Gastroesophageal sphincter (tissue), 4 donors: Measurements from ENCODE around the gene OR51E1. TPM values are rescaled to one million over a fixed set of nuclear protein-coding genes. Genes with fewer than 3 reads are reported as not detected.

Experiments
- ATAC-seq: fragments of 150-250 bp; one replicate; pipeline ENCODE4 v1.9.1; 2016; ENCODE audit warnings: mild to moderate bottlenecking, moderate library complexity
- H3K27ac ChIP-seq, 4 donors: fragments of 200-600 bp; sonication (generic) in 3 of 4; 1 replicate in 3 of 4; 2 replicates in 1 of 4; pipeline ENCODE4 v1.5.1; 2016 to 2019
- H3K27me3 ChIP-seq: fragments of 200-600 bp; sonication (generic); one replicate; pipeline ENCODE4 v1.5.1; 2019
- H3K36me3 ChIP-seq, 2 donors: fragments of 200-600 bp; sonication (generic); one replicate each; pipeline ENCODE4 v1.5.1; 2019; ENCODE audit warnings: control low read depth in 1 of 2
- H3K4me1 ChIP-seq, 3 donors: fragments of 200-600 bp; sonication (generic); 1 replicate in 2 of 3; 2 replicates in 1 of 3; pipeline ENCODE4 v1.5.1; 2016 to 2019; ENCODE audit warnings: control low read depth in 2 of 3
- H3K4me3 ChIP-seq, 2 donors: fragments of 200-600 bp; sonication (generic); one replicate each; pipeline ENCODE4 v1.5.1; 2019; ENCODE audit warnings: mild to moderate bottlenecking in 1 of 2, moderate library complexity in 1 of 2
- H3K9me3 ChIP-seq, 3 donors: fragments of 200-600 bp; sonication (generic); one replicate each; pipeline ENCODE4 v1.5.1; 2017 to 2019; ENCODE audit warnings: control low read depth in 2 of 3
- EP300 ChIP-seq: sonication (generic); formaldehyde crosslinking; IDR thresholded peaks from one replicate; pipeline ENCODE4 v1.6.1; 2017; ENCODE audit warnings: antibody characterized with exemption, mild to moderate bottlenecking
- POLR2A ChIP-seq, 2 donors: fragments of 450-650 bp; IDR thresholded peaks; one replicate each; pipeline ENCODE4 v1.6.1; 2017; ENCODE audit warnings: antibody characterized with exemption in 2 of 2, mild to moderate bottlenecking in 2 of 2, moderate library complexity in 1 of 2
- POLR2AphosphoS5 ChIP-seq: sonication (generic); formaldehyde crosslinking; IDR thresholded peaks from one replicate; pipeline ENCODE4 v1.6.1; 2017; ENCODE audit warnings: antibody characterized with exemption
- WGBS, 2 donors: methylation state at CpG; one replicate each; pipeline ENCODE4 v1.1.5; 2018; ENCODE audit warnings: low coverage in 1 of 2; 5-methylcytosine and 5-hydroxymethylcytosine counted together
- total RNA-seq, 4 donors: library from RNA; depleted of rRNA; stranded (reverse); fragments of >200 nt; gene quantifications; one replicate each; pipeline ENCODE4 v1.1.0, GENCODE V29; 2016
- TF ChIP-seq, protein P1 (sequence below), 4 experiments: fragments of 200-600 bp in 2 of 4; fragments of 450-650 bp in 2 of 4; sonication (generic) in 1 of 4; IDR thresholded peaks; one replicate each; pipeline ENCODE4 v1.5.1; 2017 to 2019; ENCODE audit warnings: antibody characterized with exemption in 4 of 4, mild to moderate bottlenecking in 2 of 4, moderate library complexity in 2 of 4

OR51E1 gene
- total RNA-seq, 4 donors from 2014 or later = 0.27 to 0.78 (median 0.65) TPM

DNA sequence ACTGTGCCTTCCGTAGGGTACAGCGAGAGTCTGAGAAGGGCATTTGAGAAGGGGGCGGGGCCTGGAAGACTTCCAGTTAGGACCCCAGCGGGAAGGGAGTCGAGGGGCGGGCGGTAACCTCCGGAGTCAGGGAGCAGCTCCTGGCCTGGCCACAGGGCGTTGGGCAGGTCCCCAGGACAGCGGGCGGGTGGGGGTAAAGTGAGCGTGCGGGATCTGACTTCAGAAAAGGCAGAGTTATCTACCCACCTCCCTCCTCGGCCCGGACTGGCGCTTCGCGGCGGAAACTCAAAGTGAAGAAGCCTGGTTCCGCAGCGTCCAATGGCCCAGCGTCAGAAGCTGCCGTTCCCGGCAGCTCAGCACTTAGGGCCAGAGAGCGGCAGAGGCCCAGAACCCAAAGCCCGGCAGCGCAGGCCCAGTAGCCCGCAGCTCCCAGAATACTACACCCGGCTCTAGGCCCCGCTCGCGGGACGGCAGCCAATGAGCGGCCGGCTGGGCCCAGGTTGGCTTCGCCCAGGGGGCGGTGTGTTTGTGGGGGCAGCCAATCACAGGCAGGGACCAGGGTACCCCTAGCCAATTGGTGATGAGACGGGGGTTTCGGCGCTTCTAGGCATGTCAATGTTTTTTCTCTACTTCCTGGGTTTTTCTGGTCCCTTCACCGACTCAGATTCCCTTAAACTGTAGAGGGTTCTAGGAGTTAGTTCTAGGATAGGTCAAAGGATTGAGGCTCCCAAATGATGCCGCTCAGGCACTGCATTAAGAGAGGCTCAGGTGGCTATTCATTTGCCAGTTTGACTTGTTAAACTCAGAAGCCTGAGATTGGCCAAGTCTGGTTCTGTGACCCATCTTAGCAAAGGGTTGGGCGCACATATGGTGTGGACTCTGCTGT lies 35.8 kb upstream of the OR51E1 start, which contains the start of gene TRIM68:
Gene TRIM68, minus strand, starts transcription at position 451 of the 886 bp plus-strand sequence. CDS start 2,727 bp downstream, outside the sequence.
- peaks cover 0 to 24% (median 8%) of the 10 kb centered on the region in 3 donors for H3K4me1 ChIP-seq
- ATAC-seq = peak; percentile 100
- no peaks in the 10 kb centered on the region for H3K9me3 ChIP-seq
- TF ChIP-seq, protein P1, sequence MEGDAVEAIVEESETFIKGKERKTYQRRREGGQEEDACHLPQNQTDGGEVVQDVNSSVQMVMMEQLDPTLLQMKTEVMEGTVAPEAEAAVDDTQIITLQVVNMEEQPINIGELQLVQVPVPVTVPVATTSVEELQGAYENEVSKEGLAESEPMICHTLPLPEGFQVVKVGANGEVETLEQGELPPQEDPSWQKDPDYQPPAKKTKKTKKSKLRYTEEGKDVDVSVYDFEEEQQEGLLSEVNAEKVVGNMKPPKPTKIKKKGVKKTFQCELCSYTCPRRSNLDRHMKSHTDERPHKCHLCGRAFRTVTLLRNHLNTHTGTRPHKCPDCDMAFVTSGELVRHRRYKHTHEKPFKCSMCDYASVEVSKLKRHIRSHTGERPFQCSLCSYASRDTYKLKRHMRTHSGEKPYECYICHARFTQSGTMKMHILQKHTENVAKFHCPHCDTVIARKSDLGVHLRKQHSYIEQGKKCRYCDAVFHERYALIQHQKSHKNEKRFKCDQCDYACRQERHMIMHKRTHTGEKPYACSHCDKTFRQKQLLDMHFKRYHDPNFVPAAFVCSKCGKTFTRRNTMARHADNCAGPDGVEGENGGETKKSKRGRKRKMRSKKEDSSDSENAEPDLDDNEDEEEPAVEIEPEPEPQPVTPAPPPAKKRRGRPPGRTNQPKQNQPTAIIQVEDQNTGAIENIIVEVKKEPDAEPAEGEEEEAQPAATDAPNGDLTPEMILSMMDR (IDR thresholded peaks at IDR 0.05) = peak in 3 of 4 experiments; percentile 20 to 23 (median 21)
- TF ChIP-seq EP300 (no peak), POLR2A (IDR thresholded peaks at IDR 0.05) (peak; percentile 63 to 65), POLR2AphosphoS5 (peak; percentile 54)
- peak within 1 kb of the TSS; percentile 81 to 95 (median 90) for H3K27ac ChIP-seq
- H3K36me3 ChIP-seq = peaks cover 0 to 25% of the 10 kb centered on the region in 2 donors
- H3K27me3 ChIP-seq = no peaks in the 10 kb centered on the region
- 0 to 50% methylated on average over 2 to 15 of the region's 43 CpGs for WGBS, 2 donors
- H3K4me3 ChIP-seq = peak within 1 kb of the TSS; percentile 61

DNA sequence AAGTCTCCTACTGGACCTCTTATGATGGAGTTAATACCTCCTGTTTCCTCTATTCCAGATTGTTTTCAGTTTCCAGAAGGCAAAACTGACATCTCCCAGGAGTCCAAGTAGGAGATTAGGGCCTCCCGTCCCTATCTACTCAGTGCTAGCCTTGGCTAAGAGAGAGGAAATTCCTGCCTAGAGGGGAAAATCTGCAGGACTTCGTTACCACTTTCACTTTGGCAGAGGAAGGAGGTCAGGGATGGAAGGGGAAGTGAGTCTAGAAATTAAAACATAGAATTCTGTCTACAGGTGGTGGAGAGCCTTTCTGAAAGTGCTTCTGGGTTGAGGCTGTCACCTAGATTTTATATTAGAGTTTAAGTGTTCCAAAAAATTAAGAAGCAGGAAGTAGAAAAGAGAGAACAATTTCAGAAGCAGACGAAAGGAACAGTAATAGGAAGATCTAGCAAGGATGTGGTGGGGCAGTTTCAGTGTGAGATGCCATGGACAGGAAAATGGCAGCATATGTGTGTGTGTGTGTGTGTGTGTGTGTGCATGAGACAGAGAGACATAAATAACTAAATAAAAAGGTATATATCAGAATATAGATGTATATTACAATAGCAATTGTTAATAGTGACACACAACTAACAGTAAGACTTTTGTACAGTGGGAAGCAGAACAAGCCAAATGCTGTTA lies 33.4 kb upstream of the OR51E1 start:
- 25 to 49% methylated on average over 2 to 3 of the region's 3 CpGs for WGBS, 2 donors
- TF ChIP-seq, protein P1 (IDR thresholded peaks at IDR 0.05) = no peak
- TF ChIP-seq EP300 (no peak), POLR2AphosphoS5 (no peak), POLR2A (IDR thresholded peaks at IDR 0.05) (no peak)
- Histone ChIP-seq H3K4me3 (peak overlapping the region in 1 of 2 donors; percentile 0), H3K9me3 (no peaks in the 10 kb centered on the region), H3K4me1 (peaks cover 0 to 24% (median 8%) of the 10 kb centered on the region in 3 donors), H3K36me3 (peaks cover 0 to under 1% of the 10 kb centered on the region in 2 donors), H3K27ac (peak overlapping the region in 2 of 4 donors; percentile 3 to 6), H3K27me3 (no peaks in the 10 kb centered on the region)
- no peak for ATAC-seq

DNA sequence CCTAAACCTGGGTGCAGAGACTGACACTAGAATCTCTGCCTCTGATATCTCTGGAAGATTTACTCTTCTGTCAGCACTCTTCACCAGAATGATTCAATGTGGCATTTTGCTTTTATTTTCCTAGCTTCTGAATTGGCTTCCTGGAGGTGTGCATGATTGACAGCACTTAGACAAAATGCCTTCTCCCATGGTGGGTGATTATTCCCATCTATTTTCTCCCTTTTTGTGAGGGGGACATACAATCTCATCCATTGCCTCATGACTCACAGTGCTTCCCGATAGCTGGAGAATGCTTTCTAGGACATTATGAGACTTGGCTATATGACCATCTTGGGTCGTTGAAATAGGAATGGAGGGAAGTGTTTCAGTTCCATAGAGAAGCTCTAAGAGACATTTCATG lies 31.8 kb upstream of the OR51E1 start:
- H3K27me3 ChIP-seq = peaks cover 4% of the 10 kb centered on the region
- no peak for ATAC-seq
- H3K36me3 ChIP-seq = no peaks in the 10 kb centered on the region
- no peak overlapping the region for H3K4me3 ChIP-seq
- 71 to 100% methylated on average over 1 of the region's 2 CpGs for WGBS, 2 donors
- H3K9me3 ChIP-seq = no peaks in the 10 kb centered on the region
- no peak overlapping the region for H3K27ac ChIP-seq
- TF ChIP-seq POLR2AphosphoS5 (no peak), POLR2A (IDR thresholded peaks at IDR 0.05) (no peak), EP300 (no peak)
- TF ChIP-seq, protein P1 (IDR thresholded peaks at IDR 0.05) = no peak
- H3K4me1 ChIP-seq = peaks cover 0 to 9% (median 3%) of the 10 kb centered on the region in 3 donors

DNA sequence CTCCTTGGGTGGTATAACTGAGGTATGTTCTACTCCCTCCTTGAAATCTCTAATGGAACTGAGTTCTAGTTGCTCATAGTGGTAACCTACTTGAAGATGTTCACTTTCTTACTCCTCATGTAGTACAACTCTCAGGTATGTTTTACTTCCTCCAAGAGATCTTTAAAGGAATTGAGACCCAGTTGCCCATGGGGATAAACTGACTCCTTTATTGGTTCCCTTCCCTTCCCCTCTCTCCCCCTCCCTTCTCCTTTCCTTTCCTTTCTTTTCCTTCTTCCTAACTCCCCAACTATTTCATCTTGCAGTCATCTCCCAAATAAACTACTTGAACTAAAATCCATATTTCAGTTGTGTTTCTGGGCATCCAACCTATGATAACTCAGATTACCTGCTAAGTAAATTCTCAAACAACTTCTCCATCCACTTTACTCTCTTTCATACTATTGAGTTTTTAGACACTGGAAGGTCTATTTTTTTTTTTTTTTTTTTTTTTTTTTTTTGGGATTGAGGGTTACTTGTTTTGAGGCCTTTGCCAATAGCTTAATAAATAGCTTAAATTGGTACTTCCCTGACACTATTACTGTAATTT lies 27.8 kb upstream of the OR51E1 start:
- H3K4me3 ChIP-seq = no peak overlapping the region
- H3K36me3 ChIP-seq = no peaks in the 10 kb centered on the region

More for the DNA sequence above, 27.8 kb upstream of the OR51E1 start:
- TF ChIP-seq POLR2A (IDR thresholded peaks at IDR 0.05) (no peak), POLR2AphosphoS5 (no peak), EP300 (no peak)
- TF ChIP-seq, protein P1 (IDR thresholded peaks at IDR 0.05) = no peak
- ATAC-seq = no peak
- Histone ChIP-seq H3K9me3 (no peaks in the 10 kb centered on the region), H3K27me3 (peaks cover 10% of the 10 kb centered on the region), H3K27ac (no peak overlapping the region), H3K4me1 (no peaks in the 10 kb centered on the region)
